GM12878 (cell line): Measurements from ENCODE around the gene C17orf58. TPM values are rescaled to one million over a fixed set of nuclear protein-coding genes. Genes with fewer than 3 reads are reported as not detected.

Experiments used
- ATAC-seq: fragments of 200-7000 bp; cut with Tn5 transposase; 3 replicates; pipeline ENCODE4 v1.9.1; 2020; ENCODE audit warnings: mild to moderate bottlenecking, moderate library complexity
- BruUV-seq: library from RNA; stranded (reverse); fragments of 400-500 nt; replicated peaks from 2 replicates; lab custom pipeline; 2021; lab: Mats Ljungman, UMichigan
- CTCF ChIA-PET: fragments of 300-600 bp; sonication (Branson Sonifier 250); formaldehyde crosslinking; extraction: SDS; loops from one replicate; lab custom pipeline; 2021; ENCODE audit warnings: inconsistent platforms; lab: Yijun Ruan, JAX
- POLR2A ChIA-PET: fragments of 350-600 bp; formaldehyde crosslinking; extraction: SDS; loops from one replicate; lab custom pipeline; 2021; ENCODE audit warnings: inconsistent platforms; lab: Charles Lee
- RAD21 ChIA-PET: fragments of 300-600 bp; sonication (Branson Sonifier 250); formaldehyde crosslinking; loops from one replicate; lab custom pipeline; 2023; ENCODE audit warnings: antibody characterized with exemption; ENCODE audit not compliant: unreplicated experiment; lab: Charles Lee
- SMC1A ChIA-PET: fragments of 300-600 bp; sonication (Branson Sonifier 250); formaldehyde crosslinking; loops from one replicate; lab custom pipeline; 2023; ENCODE audit not compliant: unreplicated experiment, uncharacterized antibody; lab: Charles Lee
- DNase-seq: peaks from one replicate; pipeline ENCODE4 v3.0.0-alpha.2; 2011; ENCODE audit warnings: low read depth, low spot score
- FAIRE-seq: peaks from 3 replicates; lab custom pipeline; 2011; peaks lifted over from hg19 to GRCh38; lab: Jason Lieb, UNC
- H2AFZ ChIP-seq: 2 replicates; pipeline ENCODE4 v1.6.0; 2011; ENCODE audit warnings: low read depth, low read length, control low read depth; ENCODE audit not compliant: control insufficient read depth
- H3K27ac ChIP-seq: 2 replicates; pipeline ENCODE4 v1.5.1; 2011; ENCODE audit warnings: control low read depth; ENCODE audit not compliant: control insufficient read depth, insufficient read depth
- H3K27me3 ChIP-seq, 2 experiments: replicated peaks in 1 of 2; 2 replicates each; pipeline versions ENCODE4 v1.6.0 to v1.6.1; 2011; ENCODE audit warnings: low read length in 1 of 2; ENCODE audit not compliant: control insufficient read depth in 2 of 2, insufficient read depth in 2 of 2
- H3K36me3 ChIP-seq, 2 experiments: 2 replicates each; pipeline ENCODE4 v1.5.1; 2011; ENCODE audit warnings: low read length in 1 of 2; ENCODE audit not compliant: control insufficient read depth in 2 of 2, insufficient read depth in 2 of 2
- H3K4me1 ChIP-seq: 2 replicates; pipeline ENCODE4 v1.6.1; 2011; ENCODE audit warnings: mild to moderate bottlenecking, low read length, moderate library complexity, mixed read lengths; ENCODE audit not compliant: control insufficient read depth, insufficient read depth
- H3K4me2 ChIP-seq: 2 replicates; pipeline ENCODE4 v1.6.0; 2011; ENCODE audit warnings: control low read depth; ENCODE audit not compliant: control insufficient read depth, insufficient read depth
- H3K4me3 ChIP-seq: fragments of 200-600 bp; sonication (generic); 2 replicates; pipeline ENCODE4 v1.5.1; 2016
- H3K79me2 ChIP-seq: 2 replicates; pipeline ENCODE4 v1.6.0; 2011; ENCODE audit warnings: low read length; ENCODE audit not compliant: control insufficient read depth, insufficient read depth
- H3K9ac ChIP-seq: 2 replicates; pipeline ENCODE4 v1.8.0; 2011; ENCODE audit warnings: low read length, control low read depth, mixed read lengths; ENCODE audit not compliant: control insufficient read depth, insufficient read depth
- H3K9me3 ChIP-seq: replicated peaks from 3 replicates; pipeline ENCODE4 v1.5.1; 2011; ENCODE audit warnings: mild to moderate bottlenecking, low read length; ENCODE audit not compliant: control insufficient read depth, insufficient read depth
- H4K20me1 ChIP-seq: 2 replicates; pipeline ENCODE4 v1.6.0; 2011; ENCODE audit not compliant: control insufficient read depth, insufficient read depth
- CBX3 ChIP-seq: fragments of 200-600 bp; sonication (generic); IDR thresholded peaks from 2 replicates; pipeline ENCODE4 v1.6.1; 2016; ENCODE audit warnings: low read depth, borderline replicate concordance
- CEBPZ ChIP-seq: fragments of 150-350 bp; IDR thresholded peaks from 2 replicates; pipeline ENCODE4 v1.6.1; 2016; ENCODE audit warnings: low read depth, low read length
- E2F8 ChIP-seq: fragments of 450-650 bp; IDR thresholded peaks from 2 replicates; pipeline ENCODE4 v1.6.1; 2018; ENCODE audit warnings: mild to moderate bottlenecking, low read depth, moderate library complexity; ENCODE audit not compliant: partially characterized antibody
- E4F1 ChIP-seq: fragments of 450-650 bp; IDR thresholded peaks from 2 replicates; pipeline ENCODE4 v1.6.1; 2018; ENCODE audit warnings: borderline replicate concordance, mild to moderate bottlenecking; ENCODE audit not compliant: partially characterized antibody
- JUNB ChIP-seq: IDR thresholded peaks from 2 replicates; pipeline ENCODE4 v1.6.1; 2016; ENCODE audit warnings: antibody characterized with exemption, mild to moderate bottlenecking
- NFIC ChIP-seq: IDR thresholded peaks from 2 replicates; pipeline ENCODE4 v1.6.1; 2012; ENCODE audit warnings: low read depth, mild to moderate bottlenecking, inconsistent platforms, low read length, moderate library complexity
- SIN3A ChIP-seq: IDR thresholded peaks from 2 replicates; pipeline ENCODE4 v1.6.1; 2012; ENCODE audit warnings: low read depth, low read length, improper control_type of control experiment
- SMAD1 ChIP-seq: fragments of 450-650 bp; IDR thresholded peaks from 2 replicates; pipeline ENCODE4 v1.6.1; 2018; ENCODE audit warnings: mild to moderate bottlenecking, low read depth; ENCODE audit not compliant: partially characterized antibody
- SMAD5 ChIP-seq: IDR thresholded peaks from 2 replicates; pipeline ENCODE4 v1.6.1; 2016; ENCODE audit warnings: antibody characterized with exemption, low read depth
- SREBF1 ChIP-seq: IDR thresholded peaks from 2 replicates; pipeline ENCODE4 v1.6.1; 2012; ENCODE audit warnings: mild to moderate bottlenecking, low read length
- SRF ChIP-seq, 2 experiments: IDR thresholded peaks; 2 replicates each; pipeline ENCODE4 v1.6.1; 2011; ENCODE audit warnings: low read depth in 2 of 2, low read length in 2 of 2, mild to moderate bottlenecking in 1 of 2, moderate library complexity in 1 of 2
- STAT3 ChIP-seq: IDR thresholded peaks from 2 replicates; pipeline ENCODE4 v1.6.1; 2011; ENCODE audit warnings: low read depth, low read length, improper control_type of control experiment
- TCF3 ChIP-seq: IDR thresholded peaks from 2 replicates; pipeline ENCODE4 v1.6.1; 2012; ENCODE audit warnings: low read depth, mild to moderate bottlenecking, low read length, borderline replicate concordance; ENCODE audit not compliant: insufficient read depth
- ZBED1 ChIP-seq: IDR thresholded peaks from 2 replicates; pipeline ENCODE4 v1.6.1; 2016; ENCODE audit warnings: borderline replicate concordance
- ZNF207 ChIP-seq: fragments of 450-650 bp; IDR thresholded peaks from 2 replicates; pipeline ENCODE4 v1.6.1; 2014; ENCODE audit warnings: antibody characterized with exemption, mild to moderate bottlenecking, borderline replicate concordance
- WGBS: methylation state at CpG from one replicate; pipeline ENCODE4 v1.1.6; 2016; ENCODE audit warnings: low lambda C conversion rate; ENCODE audit not compliant: insufficient replicate concordance, insufficient coverage; ENCODE audit errors: missing lambda C conversion rate; 5-methylcytosine and 5-hydroxymethylcytosine counted together
- in situ Hi-C: fragments of 300-500 bp; cut with MboI; formaldehyde crosslinking; loops from 9 replicates; pipeline ENCODE4 v1.14.3; 2018; ENCODE audit warnings: mixed read lengths
- intact Hi-C: fragments of 100-400 bp; cut with micrococcal nuclease; formaldehyde crosslinking; loops from one replicate; pipeline ENCODE4 v1.14.2; 2022; ENCODE audit not compliant: unreplicated experiment
- polyA plus RNA-seq, 11 experiments: library from polyadenylated mRNA; depleted of rRNA in 4 of 11; unstranded in 6 of 11; stranded (reverse) in 5 of 11; fragments of >200 nt; fragmentation: Nextera tagmentation in 4 of 11; fragmentation: Illumina TruSeq in 1 of 11; extraction: Ambion mirVana in 4 of 11; extraction: Trizol in 1 of 11; gene quantifications; 1 replicate in 1 of 11; 2 replicates in 10 of 11; pipeline versions ENCODE4 v1.2.1 to v1.2.3, GENCODE V29; 2011 to 2016; ENCODE audit warnings: inconsistent platforms in 2 of 11, missing spikeins in 2 of 11, low read depth in 1 of 11
- total RNA-seq, 4 experiments: library from RNA; depleted of rRNA in 3 of 4; stranded (reverse); fragments of >200 nt in 3 of 4; fragmentation: Illumina TruSeq in 1 of 4; extraction: Trizol in 1 of 4; gene quantifications; 2 replicates each; pipeline versions ENCODE4 v1.2.1 to v1.2.3, GENCODE V29; 2013 to 2021

The C17orf58 gene
- total and polyA plus RNA-seq, 10 of the 15 experiments (the other 5 are each of a cell fraction or from before 2014, with no cell fraction given) = 3.3 to 12.3 (median 6.2) TPM

GRCh38 chr17:67983383-67983688 lies 12.9 kb downstream of the C17orf58 start:
- Histone ChIP-seq H3K27me3 (no peaks in the 10 kb centered on the region), H2AFZ (no peak overlapping the region), H4K20me1 (no peaks in the 10 kb centered on the region), H3K9me3 (no peaks in the 10 kb centered on the region), H3K36me3 (no peaks in the 10 kb centered on the region; a peak in 1 of 4 replicates), H3K4me2 (no peak overlapping the region), H3K79me2 (no peaks in the 10 kb centered on the region), H3K9ac (no peak overlapping the region), H3K27ac (no peak overlapping the region), H3K4me3 (no peak overlapping the region), H3K4me1 (no peaks in the 10 kb centered on the region)
- SMC1A ChIA-PET = interaction anchor here (0.5 kb wide), 1 partner anchor 134 kb away, joined by 4 read pairs; no protein-coding TSS in a partner anchor
- ATAC-seq (no peak), DNase-seq (no peak)
- POLR2A ChIA-PET = no interaction called here
- intact Hi-C loops = no loop called here
- CTCF ChIA-PET = interaction anchor here (0.7 to 2.2 kb wide), 2 partner anchors 19 kb away, joined by 3 to 6 read pairs; no protein-coding TSS in a partner anchor
- BruUV-seq = no TSS peak
- WGBS = 46% methylated on average over 3 of the region's 3 CpGs
- in situ Hi-C loops = no loop called here
- RAD21 ChIA-PET = no interaction called here
- no peak for TF ChIP-seq SMAD5
- no peak for TF ChIP-seq STAT3
- no peak for TF ChIP-seq ZBED1
- no peak for TF ChIP-seq E2F8
- TF ChIP-seq ZNF207 = no peak
- TF ChIP-seq CEBPZ = no peak
- no peak for TF ChIP-seq SIN3A
- TF ChIP-seq SMAD1 = no peak
- TF ChIP-seq E4F1 = no peak
- TF ChIP-seq NFIC = no peak
- no peak for TF ChIP-seq SRF (IDR thresholded peaks at IDR 0.05; ENCODE audit: low read depth in 2 of 2, low read length in 2 of 2)
- TF ChIP-seq JUNB = no peak
- no peak for TF ChIP-seq SREBF1
- TF ChIP-seq TCF3 = no peak
- TF ChIP-seq CBX3 = no peak
- TF ChIP-seq, all 136 proteins: peak for 0
- no peak for FAIRE-seq
